IMR-90 (cell line): ENCODE measurements around the gene CREG2. TPM values are rescaled to one million over a fixed set of nuclear protein-coding genes. Genes with fewer than 3 reads are reported as not detected.

Experiments
- ATAC-seq: fragments of 200-7000 bp; cut with Tn5 transposase; 2 replicates; pipeline ENCODE4 v1.9.1; 2020; ENCODE audit warnings: low read depth, mild to moderate bottlenecking, moderate library complexity
- BruUV-seq: library from RNA; stranded (reverse); fragments of 400-500 nt; replicated peaks from 2 replicates; lab custom pipeline; 2021; lab: Mats Ljungman, UMichigan
- CTCF ChIA-PET: fragments of 300-600 bp; formaldehyde crosslinking; extraction: SDS; loops from one replicate; lab custom pipeline; 2021; ENCODE audit warnings: antibody characterized with exemption; lab: Yijun Ruan, JAX
- POLR2A ChIA-PET: fragments of 300-600 bp; sonication (Branson Sonifier 250); formaldehyde crosslinking; loops from one replicate; lab custom pipeline; 2022; ENCODE audit warnings: antibody characterized with exemption; ENCODE audit not compliant: unreplicated experiment; lab: Charles Lee
- DNase-seq: peaks from one replicate; pipeline ENCODE4 v3.0.0; 2013
- H2AFZ ChIP-seq: replicated peaks from 2 replicates; pipeline ENCODE3; 2013; ENCODE audit warnings: low read length, mild to moderate bottlenecking; ENCODE audit not compliant: poor library complexity
- H2AK5ac ChIP-seq: 2 replicates; pipeline ENCODE4 v1.6.1; 2013; ENCODE audit warnings: low read depth, low read length, inconsistent platforms
- H2AK9ac ChIP-seq: replicated peaks from 2 replicates; pipeline ENCODE3; 2013; ENCODE audit warnings: mild to moderate bottlenecking, low read depth, low read length, moderate library complexity; ENCODE audit not compliant: poor library complexity
- H2BK120ac ChIP-seq: 2 replicates; pipeline ENCODE4 v1.6.1; 2013; ENCODE audit warnings: low read depth, low read length, inconsistent platforms
- H2BK15ac ChIP-seq: 3 replicates; pipeline ENCODE4 v1.6.1; 2013; ENCODE audit warnings: low read depth, low read length, inconsistent platforms
- H2BK20ac ChIP-seq: 2 replicates; pipeline ENCODE4 v1.6.1; 2013; ENCODE audit warnings: low read depth, mild to moderate bottlenecking, inconsistent platforms, low read length, moderate library complexity
- H2BK5ac ChIP-seq: 2 replicates; pipeline ENCODE4 v1.6.1; 2013; ENCODE audit warnings: mild to moderate bottlenecking, low read depth, low read length, inconsistent platforms; ENCODE audit not compliant: poor library complexity, severe bottlenecking
- H3K14ac ChIP-seq: replicated peaks from 2 replicates; pipeline ENCODE4 v1.6.1; 2013; ENCODE audit warnings: low read depth, low read length, inconsistent platforms
- H3K18ac ChIP-seq: 2 replicates; pipeline ENCODE4 v1.6.1; 2013; ENCODE audit warnings: low read depth, low read length, control low read depth
- H3K23ac ChIP-seq: 2 replicates; pipeline ENCODE4 v1.6.1; 2013; ENCODE audit warnings: low read depth, low read length, inconsistent platforms
- H3K27ac ChIP-seq: 2 replicates; pipeline ENCODE4 v1.5.1; 2013; ENCODE audit warnings: mild to moderate bottlenecking, control low read depth, low read length; ENCODE audit not compliant: insufficient read depth
- H3K27me3 ChIP-seq: 2 replicates; pipeline ENCODE4 v1.6.1; 2013; ENCODE audit warnings: low read length; ENCODE audit not compliant: control insufficient read depth, insufficient read depth
- H3K36me3 ChIP-seq: 2 replicates; pipeline ENCODE4 v1.6.1; 2013; ENCODE audit warnings: low read length, mixed read lengths; ENCODE audit not compliant: control insufficient read depth, insufficient read depth
- H3K4ac ChIP-seq: 2 replicates; pipeline ENCODE4 v1.6.1; 2013; ENCODE audit warnings: low read depth, low read length, inconsistent platforms
- H3K4me1 ChIP-seq: 2 replicates; pipeline ENCODE4 v1.6.1; 2013; ENCODE audit warnings: low read length, mixed read lengths; ENCODE audit not compliant: control insufficient read depth, insufficient read depth
- H3K4me2 ChIP-seq: 2 replicates; pipeline ENCODE4 v1.6.1; 2013; ENCODE audit warnings: low read depth, mild to moderate bottlenecking, control low read depth, low read length, moderate library complexity
- H3K4me3 ChIP-seq: 2 replicates; pipeline ENCODE4 v1.5.1; 2013; ENCODE audit warnings: low read depth, mild to moderate bottlenecking, control low read depth, low read length, moderate library complexity; ENCODE audit not compliant: insufficient read depth
- H3K56ac ChIP-seq: 2 replicates; pipeline ENCODE4 v1.6.1; 2013; ENCODE audit warnings: low read length, inconsistent platforms; ENCODE audit not compliant: insufficient read depth; ENCODE audit errors: extremely low read depth
- H3K79me1 ChIP-seq, 2 experiments: 2 replicates each; pipeline ENCODE4 v1.6.1; 2013; ENCODE audit warnings: low read length in 2 of 2, inconsistent platforms in 1 of 2, low read depth in 1 of 2
- H3K9ac ChIP-seq: 2 replicates; pipeline ENCODE4 v1.6.1; 2013; ENCODE audit warnings: low read depth, low read length, control low read depth
- H3K9me1 ChIP-seq: 2 replicates; pipeline ENCODE4 v1.6.1; 2013; ENCODE audit warnings: low read length, inconsistent platforms; ENCODE audit not compliant: insufficient read depth
- H3K9me3 ChIP-seq: 2 replicates; pipeline ENCODE4 v1.6.1; 2013; ENCODE audit warnings: low read length; ENCODE audit not compliant: control insufficient read depth, insufficient read depth
- H4K20me1 ChIP-seq: 2 replicates; pipeline ENCODE4 v1.6.1; 2013; ENCODE audit warnings: low read length, inconsistent platforms; ENCODE audit not compliant: insufficient read depth
- H4K5ac ChIP-seq: 2 replicates; pipeline ENCODE4 v1.6.1; 2013; ENCODE audit warnings: mild to moderate bottlenecking, low read depth, low read length, control low read depth
- H4K8ac ChIP-seq, 2 experiments: 2 replicates each; pipeline ENCODE4 v1.6.1; 2013; ENCODE audit warnings: low read depth in 2 of 2, low read length in 2 of 2, control low read depth in 1 of 2, inconsistent platforms in 1 of 2
- H4K91ac ChIP-seq: 2 replicates; pipeline ENCODE4 v1.6.1; 2013; ENCODE audit warnings: low read depth, low read length, inconsistent platforms; ENCODE audit not compliant: insufficient read depth
- BHLHE40 ChIP-seq: fragments of 150-350 bp; IDR thresholded peaks from 2 replicates; pipeline ENCODE4 v1.6.1; 2016; ENCODE audit warnings: mild to moderate bottlenecking, low read depth, low read length
- CEBPB ChIP-seq: IDR thresholded peaks from 2 replicates; pipeline ENCODE4 v1.6.1; 2012; ENCODE audit warnings: low read depth, low read length, improper control_type of control experiment
- CHD1 ChIP-seq: IDR thresholded peaks from 2 replicates; pipeline ENCODE4 v1.6.1; 2012; ENCODE audit warnings: low read depth, low read length, improper control_type of control experiment
- CTCF ChIP-seq: conservative IDR thresholded peaks from 2 replicates; pipeline ENCODE4 v1.5.1; 2012; ENCODE audit warnings: mild to moderate bottlenecking, low read depth, low read length, improper control_type of control experiment
- ELK1 ChIP-seq: fragments of 150-350 bp; IDR thresholded peaks from 2 replicates; pipeline ENCODE4 v1.6.1; 2016; ENCODE audit warnings: low read depth, mild to moderate bottlenecking, low read length, moderate library complexity, borderline replicate concordance
- FOS ChIP-seq: fragments of 150-350 bp; IDR thresholded peaks from 2 replicates; pipeline ENCODE4 v1.6.1; 2016; ENCODE audit warnings: low read depth, low read length
- MAFK ChIP-seq: IDR thresholded peaks from 2 replicates; pipeline ENCODE4 v1.6.1; 2012; ENCODE audit warnings: low read depth, low read length, improper control_type of control experiment
- MAZ ChIP-seq: IDR thresholded peaks from 2 replicates; pipeline ENCODE4 v1.6.1; 2012; ENCODE audit warnings: low read depth, mild to moderate bottlenecking, low read length, improper control_type of control experiment, moderate library complexity, borderline replicate concordance
- MXI1 ChIP-seq: IDR thresholded peaks from 2 replicates; pipeline ENCODE4 v1.6.1; 2012; ENCODE audit warnings: low read depth, mild to moderate bottlenecking, low read length, moderate library complexity, borderline replicate concordance
- NFE2L2 ChIP-seq: fragments of 150-350 bp; IDR thresholded peaks from 2 replicates; pipeline ENCODE4 v1.6.1; 2016; ENCODE audit warnings: low read depth, mild to moderate bottlenecking, low read length
- POLR2A ChIP-seq: IDR thresholded peaks from 2 replicates; pipeline ENCODE4 v1.6.1; 2012; ENCODE audit warnings: mild to moderate bottlenecking, low read depth, low read length
- RAD21 ChIP-seq: IDR thresholded peaks from 2 replicates; pipeline ENCODE4 v1.6.1; 2012; ENCODE audit warnings: low read length, improper control_type of control experiment
- RCOR1 ChIP-seq: IDR thresholded peaks from 2 replicates; pipeline ENCODE4 v1.6.1; 2012; ENCODE audit warnings: mild to moderate bottlenecking, low read length, improper control_type of control experiment; ENCODE audit not compliant: insufficient replicate concordance
- RFX5 ChIP-seq: IDR thresholded peaks from 2 replicates; pipeline ENCODE4 v1.8.0; 2012; ENCODE audit warnings: low read depth, mild to moderate bottlenecking, low read length, moderate library complexity
- SMC3 ChIP-seq: fragments of 150-350 bp; IDR thresholded peaks from 2 replicates; pipeline ENCODE4 v1.6.1; 2016; ENCODE audit warnings: low read depth, mild to moderate bottlenecking, antibody characterized with exemption, low read length, moderate library complexity
- USF2 ChIP-seq: fragments of 150-350 bp; IDR thresholded peaks from 2 replicates; pipeline ENCODE4 v1.6.1; 2017; ENCODE audit warnings: mild to moderate bottlenecking, antibody characterized with exemption, low read length, low read depth
- WGBS, 2 experiments: methylation state at CpG; one replicate each; pipeline versions ENCODE4 v1.1.5 to v1.1.7; 2013; ENCODE audit warnings: missing lambda C conversion rate in 2 of 2; ENCODE audit not compliant: insufficient read length in 1 of 2; ENCODE audit errors: extremely low coverage in 2 of 2; 5-methylcytosine and 5-hydroxymethylcytosine counted together
- dilution Hi-C: fragments of 300-500 bp; cut with HindIII; formaldehyde crosslinking; loops from one replicate; pipeline ENCODE4 v1.14.3; 2018; ENCODE audit warnings: low sequenced_read_pairs; ENCODE audit not compliant: unreplicated experiment
- in situ Hi-C: fragments of 300-500 bp; cut with MboI; formaldehyde crosslinking; loops from 3 replicates; pipeline ENCODE4 v1.14.3; 2019; ENCODE audit warnings: low sequenced_read_pairs, inconsistent platforms, mixed read lengths
- intact Hi-C: fragments of 100-400 bp; cut with micrococcal nuclease; formaldehyde crosslinking; loops from 2 replicates; pipeline ENCODE4 v1.10.0; 2022
- polyA plus RNA-seq, 3 experiments: library from polyadenylated mRNA; depleted of rRNA; stranded (reverse); fragments of >200 nt; gene quantifications; 2 replicates each; pipeline ENCODE4 v1.2.3, GENCODE V29; 2012; ENCODE audit warnings: low replicate concordance in 1 of 3
- total RNA-seq: library from RNA; depleted of rRNA; stranded (reverse); fragments of >200 nt; gene quantifications from 2 replicates; pipeline ENCODE4 v1.2.3, GENCODE V29; 2012

CREG2 gene
- total and polyA plus RNA-seq, 2 of the 4 experiments (the other 2 are of a cell fraction), result 0.17 TPM; not detected in 1

- POLR2A ChIA-PET, result no interaction called here
Measured at GRCh38 chr2:101433465-101433864, 46.2 kb upstream of the CREG2 start.

More at GRCh38 chr2:101433465-101433864, 46.2 kb upstream of the CREG2 start:
- no peak overlapping the region for H3K4me2 ChIP-seq
- no peak overlapping the region for H4K5ac ChIP-seq
- H2AFZ ChIP-seq, result no peak overlapping the region
- DNase-seq, result no peak
- H3K9me3 ChIP-seq, result no peaks in the 10 kb centered on the region
- H2BK120ac ChIP-seq, result no peak overlapping the region
- CTCF ChIA-PET, result no interaction called here
- peaks cover 12 to 49% of the 10 kb centered on the region in 2 experiments for H3K79me1 ChIP-seq
- no peak for TF ChIP-seq ELK1
- TF ChIP-seq CEBPB, result no peak
- TF ChIP-seq SMC3, result no peak
- no peak for TF ChIP-seq RAD21
- no peak for TF ChIP-seq USF2
- no peak for TF ChIP-seq FOS
- TF ChIP-seq CHD1, result no peak
- TF ChIP-seq MXI1, result no peak
- TF ChIP-seq MAZ, result no peak
- no peak for TF ChIP-seq CTCF
- TF ChIP-seq POLR2A, result no peak
- no peak for TF ChIP-seq BHLHE40
- no peak for TF ChIP-seq NFE2L2
- no peak for TF ChIP-seq MAFK
- no peak for TF ChIP-seq RCOR1
- no peak for TF ChIP-seq RFX5
- H4K20me1 ChIP-seq, result no peaks in the 10 kb centered on the region
- in situ Hi-C loops, result no loop called here
- H3K23ac ChIP-seq, result no peak overlapping the region
- no peak overlapping the region for H4K91ac ChIP-seq
- no peak overlapping the region for H2AK9ac ChIP-seq
- no peak overlapping the region for H3K27ac ChIP-seq
- no peak overlapping the region for H2AK5ac ChIP-seq
- no peak overlapping the region for H2BK20ac ChIP-seq
- H2BK15ac ChIP-seq, result no peak overlapping the region
- BruUV-seq, result no TSS peak
- H3K36me3 ChIP-seq, result no peaks in the 10 kb centered on the region
- peaks cover 2% of the 10 kb centered on the region; the same call in 1 of the 2 replicates for H3K4me1 ChIP-seq
- H3K14ac ChIP-seq, result no peak overlapping the region
- H3K4ac ChIP-seq, result no peak overlapping the region
- peaks cover 16% of the 10 kb centered on the region for H3K9me1 ChIP-seq
- no CpG with 5 or more reads among the region's 3 CpGs for WGBS, 2 experiments
- dilution Hi-C loops, result no loop called here
- no peak overlapping the region for H3K9ac ChIP-seq
- intact Hi-C loops, result no loop called here
- H3K27me3 ChIP-seq, result no peaks in the 10 kb centered on the region
- no peak overlapping the region for H3K18ac ChIP-seq
- H4K8ac ChIP-seq, result no peak overlapping the region
- ATAC-seq, result no peak
- H3K56ac ChIP-seq, result no peak overlapping the region
- H2BK5ac ChIP-seq, result no peak overlapping the region
- H3K4me3 ChIP-seq, result no peak overlapping the region
